HG03575 (cell line): ENCODE data around the gene TRA2B.
"Not testable (repeated sequence)": the region's sequence is repeated elsewhere in the genome, so short reads cannot be mapped to it uniquely, and the experiment has no call there.

Source experiments
- ATAC-seq: cut with Tn5 transposase; IDR thresholded peaks from one replicate; pipeline ENCODE4 v1.9.1; 2021; ENCODE audit not compliant: unreplicated experiment, insufficient number of reproducible peaks, low FRiP score; ENCODE audit errors: extremely low read depth

Gene TRA2B

GRCh38 chr3:185930393-185931107, 7.3 kb downstream of the TRA2B start:
- ATAC-seq = no peak

GRCh38 chr3:185929192-185930151, 8.3 kb downstream of the TRA2B start:
- ATAC-seq = no peak

- ATAC-seq = no peak
These were observed 9.3 kb downstream of the TRA2B start for GRCh38 chr3:185928496-185928895.

- ATAC-seq = no peak
These were observed 10.2 kb downstream of the TRA2B start for GRCh38 chr3:185927501-185928200.

- no peak for ATAC-seq
These were observed 11.4 kb downstream of the TRA2B start for GRCh38 chr3:185926445-185926844.

- ATAC-seq = no peak
These were observed 12.5 kb downstream of the TRA2B start for GRCh38 chr3:185925353-185925752.

- ATAC-seq = no peak
These were observed 13.4 kb downstream of the TRA2B start for GRCh38 chr3:185924375-185924774.

GRCh38 chr3:185920184-185920583, 17.6 kb downstream of the TRA2B start:
- no peak for ATAC-seq

- no peak for ATAC-seq
These were observed 21.6 kb downstream of the TRA2B start for GRCh38 chr3:185916042-185916833.

- ATAC-seq = no peak
These were observed 22.2 kb downstream of the TRA2B start for GRCh38 chr3:185915642-185916041.

GRCh38 chr3:185914911-185915629, 22.7 kb downstream of the TRA2B start:
- ATAC-seq = no peak

- no peak for ATAC-seq
These were observed 24.6 kb downstream of the TRA2B start for GRCh38 chr3:185912929-185913901.

GRCh38 chr3:185912512-185912911, 25.3 kb downstream of the TRA2B start:
- ATAC-seq = no peak

- not testable (repeated sequence) for ATAC-seq
These were observed 26.8 kb downstream of the TRA2B start for GRCh38 chr3:185911076-185911448.

GRCh38 chr3:185910322-185911075, 27.3 kb downstream of the TRA2B start:
- ATAC-seq = not testable (repeated sequence)

GRCh38 chr3:185909913-185910312, 27.9 kb downstream of the TRA2B start:
- ATAC-seq = not testable (repeated sequence)
